Heart right ventricle (tissue), 16 donors: ENCODE measurements around the gene CCM2. TPM values are rescaled to one million over a fixed set of nuclear protein-coding genes. Genes with fewer than 3 reads are reported as not detected.

Experiments
- ATAC-seq, 8 donors: fragments of 200-7000 bp; cut with Tn5 transposase; one replicate each; pipeline ENCODE4 v1.9.1; 2020; ENCODE audit warnings: mild to moderate bottlenecking in 8 of 8, moderate library complexity in 8 of 8, moderate number of reproducible peaks in 1 of 8
- DNase-seq, 2 donors: peaks; one replicate each; pipeline ENCODE4 v3.0.0-alpha.2; 2020
- H3K27ac ChIP-seq, 10 donors: fragments of 200-600 bp; sonication (generic) in 2 of 10; one replicate each; pipeline versions ENCODE4 v1.5.0 to v1.8.0; 2020 to 2022; ENCODE audit warnings: mild to moderate bottlenecking in 3 of 10
- H3K27me3 ChIP-seq, 7 donors: fragments of 200-600 bp; one replicate each; pipeline ENCODE4 v1.8.0; 2021 to 2022; ENCODE audit warnings: mild to moderate bottlenecking in 2 of 7
- H3K36me3 ChIP-seq, 9 donors: fragments of 200-600 bp; sonication (generic) in 1 of 9; one replicate each; pipeline versions ENCODE4 v1.5.0 to v1.8.0; 2020 to 2022; ENCODE audit warnings: mild to moderate bottlenecking in 2 of 9
- H3K4me1 ChIP-seq, 9 donors: fragments of 200-600 bp; sonication (generic) in 1 of 9; one replicate each; pipeline versions ENCODE4 v1.5.0 to v1.8.0; 2020 to 2022; ENCODE audit warnings: mild to moderate bottlenecking in 4 of 9
- H3K4me3 ChIP-seq, 10 donors: fragments of 200-600 bp; sonication (generic) in 2 of 10; one replicate each; pipeline versions ENCODE4 v1.5.0 to v1.8.0; 2020 to 2022; ENCODE audit warnings: mild to moderate bottlenecking in 7 of 10, moderate library complexity in 2 of 10
- H3K9me3 ChIP-seq, 11 donors: fragments of 200-600 bp in 10 of 11; sonication (generic) in 2 of 11; one replicate each; pipeline versions ENCODE4 v1.5.0 to v1.8.0; 2013 to 2022; ENCODE audit warnings: mild to moderate bottlenecking in 2 of 11, control low read depth in 1 of 11, moderate library complexity in 1 of 11
- WGBS, 2 donors: extraction: QIAGEN DNeasy Blood & Tissue Kit; methylation state at CpG; one replicate each; pipeline ENCODE4 v1.1.7; 2013; ENCODE audit warnings: inconsistent platforms in 1 of 2; 5-methylcytosine and 5-hydroxymethylcytosine counted together
- intact Hi-C, 10 donors: fragments of 100-400 bp; cut with DNase I; formaldehyde crosslinking; loops; one replicate each; pipeline versions ENCODE4 v1.11.1 to v1.14.2; 2022
- polyA plus RNA-seq, 2 donors: library from polyadenylated mRNA; stranded (reverse); fragments of 200-250 nt; gene quantifications; one replicate each; pipeline ENCODE4 v1.2.3, GENCODE V29; 2013
- total RNA-seq, 10 donors: library from RNA; stranded (reverse); fragmentation: NEBNext Ultra II Directional in 3 of 10; extraction: Animal tissue kit (Norgen Biotek cat#: 25700) in 3 of 10; gene quantifications; one replicate each; pipeline versions ENCODE4 v1.2.1 to v1.2.4, GENCODE V29; 2021 to 2023
- TF ChIP-seq, protein P1 (sequence below), 9 donors: fragments of 200-600 bp; sonication (generic) in 2 of 9; IDR thresholded peaks; one replicate each; pipeline versions ENCODE4 v1.5.0 to v1.8.0; 2021 to 2022; ENCODE audit warnings: antibody characterized with exemption in 9 of 9, mild to moderate bottlenecking in 5 of 9, moderate library complexity in 1 of 9
- donor health status: Arrhythmogenic right ventricular cardiomyopathy.
- donor health status: ischemic (EF 13 %, LVEDD 7.1; RV severe dilation, severe dysfunction).
- donor health status: healthy with polysubstance abuse.
- donor health status: DM: no; HTN: yes; CAD: no.
- donor health status: DM: no; HTN: no; CAD: no.
- donor health status: ischemic (EF 25% LVEDD 6.9; RV normal size, moderate dysfunction).
- donor health status: ischemic (EF 25% LVEDD 5.7; RV mildly dilated, moderate dysfunction).
- donor health status: healthy.
- donor health status: DM: yes; HTN: yes; CAD: no.
- donor health status: Ischemic cardiomyopathy.
- donor health status: ischemic (EF 35%, LVEDD 5.7; RV mildly dilated, moderate dysfunction).
- donor health status: nonischemic (EF 11% LVEDD 7.7; RV severe dilation, severe dysfunction).
- donor health status: DM: yes; HTN: yes; CAD: no.
- donor health status: PGD.
- donor health status: ischemic (EF 29% LVEDD 5.4; RV normal size, mild dysfunction).
- donor health status: nonischemic (EF 23%, LVEDD 6.1; RV moderate dilation, normal function).

CCM2 gene
- total and polyA plus RNA-seq, 12 donors: 21.5 to 71.1 (median 25.7) TPM

DNA sequence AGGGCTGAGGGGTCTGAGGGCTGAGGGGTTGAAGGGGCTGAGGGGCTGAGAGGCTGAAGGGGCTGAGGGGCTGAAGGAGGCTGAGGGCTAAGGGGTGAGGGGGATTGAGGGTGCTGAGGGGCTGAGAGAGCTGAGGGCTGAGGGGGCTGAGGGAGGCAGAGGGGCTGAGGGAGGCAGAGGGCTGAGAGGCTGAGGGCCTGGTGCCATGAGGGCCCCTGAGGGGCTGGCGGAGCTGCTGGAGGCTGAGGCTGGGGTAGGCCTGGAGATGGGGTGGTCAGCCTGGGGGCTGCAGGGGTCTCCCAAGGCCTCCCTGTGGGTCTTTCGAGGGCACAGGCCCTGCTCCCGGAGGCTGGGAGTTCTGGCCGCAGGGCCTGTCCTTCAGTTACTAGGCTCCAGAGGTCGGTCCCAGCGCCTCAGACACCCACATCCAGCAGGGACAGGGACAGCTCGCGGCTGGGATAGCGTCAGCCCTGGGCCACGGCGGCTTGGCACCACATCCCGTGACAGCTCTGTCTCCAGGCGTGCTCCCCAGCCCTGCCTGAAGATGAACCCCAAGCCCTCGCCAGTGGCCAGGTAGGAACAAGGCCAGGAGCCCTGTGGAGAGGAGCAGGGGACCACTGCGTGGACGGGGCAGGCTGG is 38.0 kb upstream of the CCM2 start:
- H3K36me3 ChIP-seq: peaks cover 0 to 31% (median 0%) of the 10 kb centered on the region in 9 donors
- H3K27ac ChIP-seq: no peak overlapping the region
- no peak for DNase-seq
- H3K27me3 ChIP-seq: peaks cover 4 to 30% (median 12%) of the 10 kb centered on the region in 7 donors
- 63 to 69% methylated on average over 16 of the region's 16 CpGs for WGBS, 2 donors
- TF ChIP-seq, protein P1, sequence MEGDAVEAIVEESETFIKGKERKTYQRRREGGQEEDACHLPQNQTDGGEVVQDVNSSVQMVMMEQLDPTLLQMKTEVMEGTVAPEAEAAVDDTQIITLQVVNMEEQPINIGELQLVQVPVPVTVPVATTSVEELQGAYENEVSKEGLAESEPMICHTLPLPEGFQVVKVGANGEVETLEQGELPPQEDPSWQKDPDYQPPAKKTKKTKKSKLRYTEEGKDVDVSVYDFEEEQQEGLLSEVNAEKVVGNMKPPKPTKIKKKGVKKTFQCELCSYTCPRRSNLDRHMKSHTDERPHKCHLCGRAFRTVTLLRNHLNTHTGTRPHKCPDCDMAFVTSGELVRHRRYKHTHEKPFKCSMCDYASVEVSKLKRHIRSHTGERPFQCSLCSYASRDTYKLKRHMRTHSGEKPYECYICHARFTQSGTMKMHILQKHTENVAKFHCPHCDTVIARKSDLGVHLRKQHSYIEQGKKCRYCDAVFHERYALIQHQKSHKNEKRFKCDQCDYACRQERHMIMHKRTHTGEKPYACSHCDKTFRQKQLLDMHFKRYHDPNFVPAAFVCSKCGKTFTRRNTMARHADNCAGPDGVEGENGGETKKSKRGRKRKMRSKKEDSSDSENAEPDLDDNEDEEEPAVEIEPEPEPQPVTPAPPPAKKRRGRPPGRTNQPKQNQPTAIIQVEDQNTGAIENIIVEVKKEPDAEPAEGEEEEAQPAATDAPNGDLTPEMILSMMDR (IDR thresholded peaks at IDR 0.05): no peak
- no peaks in the 10 kb centered on the region for H3K9me3 ChIP-seq
- H3K4me3 ChIP-seq: peak overlapping the region in 9 of 10 donors; percentile 32 to 58 (median 46)
- H3K4me1 ChIP-seq: peaks cover 8 to 18% (median 11%) of the 10 kb centered on the region in 9 donors
- intact Hi-C loops: no loop called here
- peak in 6 of 8 donors; percentile 9 to 32 (median 18) for ATAC-seq

DNA sequence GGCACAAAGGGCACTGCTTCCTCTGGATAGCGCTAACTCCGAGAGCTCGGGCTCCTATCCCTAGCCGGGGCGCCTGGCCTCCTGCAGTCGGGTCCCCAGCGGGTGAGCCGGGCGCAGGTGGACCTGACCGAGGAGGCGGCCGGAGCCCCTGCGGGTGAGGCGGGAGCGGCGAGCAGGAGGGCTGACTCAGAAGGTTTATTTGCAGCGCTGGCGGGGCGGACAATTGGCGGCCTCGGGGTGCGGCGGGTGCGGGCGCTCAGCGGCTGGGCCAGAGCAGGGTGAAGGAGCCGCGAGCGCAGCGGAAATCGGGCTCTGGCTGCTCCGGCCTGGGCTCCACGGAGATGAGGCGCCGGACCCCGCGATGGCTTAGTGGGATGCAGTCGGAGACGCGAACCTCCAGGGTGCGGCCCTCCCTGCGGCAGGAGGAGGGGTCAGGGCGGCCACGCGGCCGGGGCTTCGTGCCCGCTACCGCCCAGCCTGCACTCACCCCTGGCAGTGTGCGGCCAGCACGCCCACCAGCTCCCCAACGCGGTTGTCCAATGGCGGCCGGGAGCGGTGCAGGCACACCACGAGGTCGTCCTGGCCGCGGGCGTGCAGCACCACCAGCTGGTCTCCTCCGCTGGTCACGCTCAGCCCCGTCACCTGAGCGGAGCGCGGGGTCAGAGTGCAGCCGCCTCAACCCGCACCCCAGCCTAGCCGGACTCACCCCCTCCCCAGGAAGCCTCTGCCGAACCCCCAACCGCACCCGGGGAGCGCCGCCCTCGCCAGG is 37.3 kb upstream of the CCM2 start:
- H3K9me3 ChIP-seq: no peaks in the 10 kb centered on the region
- no peak overlapping the region for H3K27ac ChIP-seq
- WGBS, 2 donors: 8 to 9% methylated on average over 73 to 76 of the region's 76 CpGs
- H3K36me3 ChIP-seq: peaks cover 0 to 37% (median 0%) of the 10 kb centered on the region in 9 donors
- DNase-seq (no peak), ATAC-seq (peak; percentile 38 to 76 (median 65))
- H3K4me1 ChIP-seq: peaks cover 8 to 18% (median 11%) of the 10 kb centered on the region in 9 donors
- TF ChIP-seq, protein P1 (IDR thresholded peaks at IDR 0.05): peak in 1 of 9 donors; percentile 24
- intact Hi-C loops: no loop called here
- H3K4me3 ChIP-seq: peak overlapping the region in 9 of 10 donors; percentile 32 to 58 (median 46)
- peaks cover 4 to 30% (median 12%) of the 10 kb centered on the region in 7 donors for H3K27me3 ChIP-seq

DNA sequence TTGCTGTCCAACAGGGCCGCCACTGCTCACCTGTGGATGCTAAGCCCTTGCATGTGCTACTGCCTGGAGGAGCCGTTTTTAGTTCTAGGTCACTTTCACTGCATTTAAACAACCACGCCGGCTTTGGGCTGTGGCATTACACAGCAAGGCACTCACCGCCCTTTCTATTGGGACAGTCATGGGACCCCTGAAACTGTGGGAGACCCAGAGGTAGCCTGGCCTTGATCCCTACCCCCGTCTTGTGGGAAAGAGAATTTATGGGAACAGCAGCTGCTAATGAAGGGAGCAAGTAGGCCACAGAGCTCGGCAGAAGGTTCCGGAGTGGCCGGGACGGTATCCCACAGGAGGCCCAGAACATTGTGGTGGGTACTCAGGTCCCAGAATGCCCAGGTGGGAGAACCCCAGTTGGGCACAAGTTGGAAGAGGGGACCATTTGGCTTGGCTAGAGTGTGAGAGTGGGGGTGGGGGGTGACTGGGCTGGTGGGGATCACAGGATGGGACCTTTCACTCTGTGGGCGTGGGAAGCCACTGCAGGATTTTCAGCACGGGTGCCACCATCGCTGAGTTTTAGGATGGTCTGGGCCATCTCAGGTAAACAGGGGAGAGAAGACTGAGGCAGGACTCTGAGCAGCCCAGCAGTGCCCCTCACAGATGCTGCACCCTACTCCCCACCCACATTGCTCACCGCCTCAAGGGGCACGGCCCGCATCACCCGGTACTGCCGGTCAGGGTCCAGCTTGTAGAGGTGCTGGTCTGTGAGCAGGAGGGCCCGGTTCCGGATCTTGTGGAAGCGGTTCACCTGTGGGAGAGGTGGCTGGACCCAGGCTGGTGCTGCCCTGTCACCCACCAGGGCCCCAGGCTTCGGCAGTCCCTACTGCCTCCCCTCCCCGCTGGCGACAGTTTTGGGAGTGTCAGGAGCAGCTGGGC is 36.4 kb upstream of the CCM2 start:
- 92 to 93% methylated on average over 24 of the region's 24 CpGs for WGBS, 2 donors
- Histone ChIP-seq H3K27ac (no peak overlapping the region), H3K4me1 (peaks cover 8 to 18% (median 11%) of the 10 kb centered on the region in 9 donors), H3K27me3 (peaks cover 4 to 30% (median 12%) of the 10 kb centered on the region in 7 donors), H3K9me3 (no peaks in the 10 kb centered on the region), H3K4me3 (peak overlapping the region in 1 of 10 donors; percentile 58), H3K36me3 (peaks cover 0 to 45% (median 0%) of the 10 kb centered on the region in 9 donors)
- DNase-seq: no peak
- intact Hi-C loops: no loop called here
- TF ChIP-seq, protein P1 (IDR thresholded peaks at IDR 0.05): no peak
- ATAC-seq: no peak
